ENCODE results near the gene HOXB4. TPM values are rescaled to one million over a fixed set of nuclear protein-coding genes. Genes with fewer than 3 reads are reported as not detected.

Gene HOXB4
- total RNA-seq, 1 experiment from 2014 or later = 27.9 TPM

- Histone ChIP-seq H3K36me3 (ENCODE audit: control insufficient read depth, insufficient read depth, low read length) (peaks cover 7% of the 10 kb centered on the region; the same call in 1 of the 2 replicates), H3K27me3 (ENCODE audit: control insufficient read depth, insufficient read depth, low read length) (no peaks in the 10 kb centered on the region), H3K4me3 (ENCODE audit: low read depth in 2 of 2, low read length in 2 of 2) (peak overlapping the region in 1 of 2 experiments; percentile 29; a peak in 2 of 4 replicates), H3K9me3 (ENCODE audit: control insufficient read depth, insufficient read depth, low read depth, low read length) (no peaks in the 10 kb centered on the region), H3K4me1 (ENCODE audit: control insufficient read depth, insufficient read depth, low read length) (peaks cover 94% of the 10 kb centered on the region), H3K27ac (ENCODE audit: low read length) (peak overlapping the region; percentile 97)
- DNase-seq (ENCODE audit: low read depth, low spot score) = no peak
- intact Hi-C loops (cut with micrococcal nuclease; ENCODE audit: unreplicated experiment) (no loop called here), in situ Hi-C loops (cut with HindIII; ENCODE audit: low pct_unique_long_range_greater_than_20kb, low sequenced_read_pairs) (no loop called here)
- ChIA-PET CTCF (no interaction called here), POLR2A (no interaction called here)
- TF ChIP-seq, protein P1, sequence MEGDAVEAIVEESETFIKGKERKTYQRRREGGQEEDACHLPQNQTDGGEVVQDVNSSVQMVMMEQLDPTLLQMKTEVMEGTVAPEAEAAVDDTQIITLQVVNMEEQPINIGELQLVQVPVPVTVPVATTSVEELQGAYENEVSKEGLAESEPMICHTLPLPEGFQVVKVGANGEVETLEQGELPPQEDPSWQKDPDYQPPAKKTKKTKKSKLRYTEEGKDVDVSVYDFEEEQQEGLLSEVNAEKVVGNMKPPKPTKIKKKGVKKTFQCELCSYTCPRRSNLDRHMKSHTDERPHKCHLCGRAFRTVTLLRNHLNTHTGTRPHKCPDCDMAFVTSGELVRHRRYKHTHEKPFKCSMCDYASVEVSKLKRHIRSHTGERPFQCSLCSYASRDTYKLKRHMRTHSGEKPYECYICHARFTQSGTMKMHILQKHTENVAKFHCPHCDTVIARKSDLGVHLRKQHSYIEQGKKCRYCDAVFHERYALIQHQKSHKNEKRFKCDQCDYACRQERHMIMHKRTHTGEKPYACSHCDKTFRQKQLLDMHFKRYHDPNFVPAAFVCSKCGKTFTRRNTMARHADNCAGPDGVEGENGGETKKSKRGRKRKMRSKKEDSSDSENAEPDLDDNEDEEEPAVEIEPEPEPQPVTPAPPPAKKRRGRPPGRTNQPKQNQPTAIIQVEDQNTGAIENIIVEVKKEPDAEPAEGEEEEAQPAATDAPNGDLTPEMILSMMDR (IDR thresholded peaks at IDR 0.05) = no peak
- TF ChIP-seq SIN3A (IDR thresholded peaks at IDR 0.05; ENCODE audit: borderline replicate concordance, insufficient read depth, low read depth, low read length) (0 out of 2 replicates have a peak, but pooled peaks have one; percentile 6), REST (IDR thresholded peaks at IDR 0.05; ENCODE audit: insufficient read depth in 1 of 2, low read depth in 2 of 2, low read length in 1 of 2) (no peak), POLR2AphosphoS5 (IDR thresholded peaks at IDR 0.05; ENCODE audit: low read depth, low read length) (no peak), TCF7L2 (IDR thresholded peaks at IDR 0.05; ENCODE audit: low read depth, low read length) (no peak)
- ATAC-seq = no peak
- TSS peak; percentile 90 for BruUV-seq (replicated peaks)
Observed at GRCh38 chr17:48565022-48565554, 13.1 kb downstream of the HOXB4 start.

- intact Hi-C loops (cut with micrococcal nuclease; ENCODE audit: unreplicated experiment) = no loop called here
- H3K4me3 ChIP-seq (ENCODE audit: low read depth in 2 of 2, low read length in 2 of 2) = peak overlapping the region; percentile 16 to 29
- no TSS peak for BruUV-seq (replicated peaks)
- peaks cover 5% of the 10 kb centered on the region; the same call in 1 of the 2 replicates for H3K36me3 ChIP-seq (ENCODE audit: control insufficient read depth, insufficient read depth, low read length)
- H3K9me3 ChIP-seq (ENCODE audit: control insufficient read depth, insufficient read depth, low read depth, low read length) = no peaks in the 10 kb centered on the region
- H3K27ac ChIP-seq (ENCODE audit: low read length) = peak overlapping the region; percentile 97
- DNase-seq (ENCODE audit: low read depth, low spot score) (no peak), ATAC-seq (no peak)
- ChIA-PET CTCF (interaction anchor here (0.7 kb wide), 1 partner anchor 20 kb away, joined by 3 read pairs; no protein-coding TSS in a partner anchor), POLR2A (no interaction called here)
- TF ChIP-seq, protein P1 (IDR thresholded peaks at IDR 0.05) = no peak
- 0 out of 2 replicates have a peak, but pooled peaks have one; percentile 5 for TF ChIP-seq SIN3A (IDR thresholded peaks at IDR 0.05; ENCODE audit: borderline replicate concordance, insufficient read depth, low read depth, low read length)
- TF ChIP-seq TCF7L2 (IDR thresholded peaks at IDR 0.05; ENCODE audit: low read depth, low read length) = no peak
- TF ChIP-seq REST (IDR thresholded peaks at IDR 0.05; ENCODE audit: insufficient read depth in 1 of 2, low read depth in 2 of 2, low read length in 1 of 2) = no peak
- TF ChIP-seq POLR2AphosphoS5 (IDR thresholded peaks at IDR 0.05; ENCODE audit: low read depth, low read length) = 0 out of 2 replicates have a peak, but pooled peaks have one; percentile 20
- no peaks in the 10 kb centered on the region for H3K27me3 ChIP-seq (ENCODE audit: control insufficient read depth, insufficient read depth, low read length)
- peaks cover 94% of the 10 kb centered on the region for H3K4me1 ChIP-seq (ENCODE audit: control insufficient read depth, insufficient read depth, low read length)
- in situ Hi-C loops (cut with HindIII; ENCODE audit: low pct_unique_long_range_greater_than_20kb, low sequenced_read_pairs) = no loop called here
Observed at GRCh38 chr17:48564188-48565021, 13.7 kb downstream of the HOXB4 start.

All from Panc1 (cell line).